Stimulated activated CD8-positive, alpha-beta memory T cell treated with anti-CD3 and anti-CD28 coated beads, Interleukin-4, amount 100 ng/mL, for 48 hours (primary cell): ENCODE data around the gene SPAAR.
A peak's percentile ranks its signal among the peaks of the same experiment; 100 is the strongest.
"Not testable (repeated sequence)": the region's sequence is repeated elsewhere in the genome, so short reads cannot be mapped to it uniquely, and the experiment has no call there.

Source experiments
- DNase-seq: peaks from one replicate; pipeline ENCODE4 v3.0.0-alpha.2; 2020

SPAAR gene

DNA sequence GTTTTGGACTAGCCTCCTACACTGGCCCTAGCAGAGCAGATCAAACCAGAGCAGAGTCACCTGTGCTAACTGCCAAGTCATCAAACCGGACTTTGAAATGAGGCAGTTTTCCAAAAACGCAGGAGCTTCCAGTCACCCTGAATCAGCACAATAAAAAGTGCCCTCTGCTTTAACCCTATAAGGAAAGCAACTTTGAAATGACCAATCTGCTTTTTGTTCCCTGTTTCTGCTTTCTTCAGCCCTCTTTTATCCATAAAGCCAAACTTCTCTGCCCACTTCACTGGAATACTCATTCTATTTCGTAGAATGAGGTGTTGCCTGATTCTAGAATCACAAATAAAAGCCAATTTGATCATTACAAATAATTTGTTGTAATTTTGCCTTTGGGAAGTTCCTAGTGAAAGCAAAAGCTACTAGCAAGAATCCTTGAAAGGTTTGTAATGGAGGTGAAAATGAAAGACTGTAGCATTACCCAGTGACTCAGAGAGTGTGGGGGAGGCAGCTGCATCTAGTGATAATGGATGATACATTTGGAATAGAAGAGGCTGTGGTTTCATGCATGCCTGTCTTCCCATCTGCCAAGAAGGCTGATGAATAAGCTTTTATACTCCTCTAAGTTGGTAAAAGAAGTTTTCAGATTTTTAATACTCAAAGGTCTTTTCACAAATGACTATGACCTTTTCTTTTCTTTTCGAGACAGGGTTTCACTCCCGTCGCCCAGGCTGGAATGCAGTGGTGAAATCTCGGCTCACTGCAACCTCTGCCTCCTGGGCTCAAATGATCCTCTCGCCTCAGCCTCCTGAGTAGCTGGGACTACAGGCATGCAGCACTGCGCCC, 14.9 kb downstream of the SPAAR start:
- DNase-seq, result peak; percentile 53

GRCh38 chr9:35928591-35929452, 19.5 kb downstream of the SPAAR start:
- DNase-seq, result no peak

GRCh38 chr9:35929453-35929718, 20.1 kb downstream of the SPAAR start:
- no peak for DNase-seq

DNA sequence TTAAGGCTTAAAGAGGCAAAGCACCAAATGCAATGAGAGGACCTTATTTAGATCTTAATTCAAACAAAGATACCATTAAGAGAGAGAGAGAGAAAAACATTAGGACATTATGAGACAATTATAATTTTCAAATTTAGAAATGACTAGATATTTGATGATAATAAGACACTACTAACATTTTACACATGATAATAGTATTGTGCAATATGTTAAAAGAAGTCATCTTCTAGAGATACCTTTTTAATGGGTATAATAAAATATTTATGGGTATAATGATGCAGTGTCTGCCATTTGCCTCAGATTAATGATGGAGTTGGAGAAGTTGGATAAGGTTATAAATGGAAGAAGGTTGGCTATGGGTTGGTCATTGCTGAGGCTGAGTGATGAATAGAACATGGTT, 21.2 kb downstream of the SPAAR start:
- DNase-seq, result no peak

DNA sequence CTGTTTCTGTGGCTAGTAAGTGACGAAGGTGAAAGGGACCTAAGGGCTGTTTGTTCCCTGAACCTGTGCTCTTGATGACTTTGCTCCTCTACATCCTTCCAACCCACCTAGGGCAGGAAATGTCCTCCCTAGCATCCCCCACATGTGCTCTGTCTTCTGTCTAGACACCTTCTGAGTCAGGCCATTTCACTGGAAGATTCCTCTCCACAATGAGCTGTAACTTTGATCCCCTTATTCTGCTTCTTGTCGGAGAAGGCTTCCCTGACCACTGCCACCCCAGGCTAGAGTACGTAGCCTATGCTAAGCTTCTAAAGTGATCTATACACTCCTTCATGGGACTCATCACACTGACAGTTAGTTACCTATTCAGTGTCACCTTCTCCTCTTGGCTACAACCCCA, 21.7 kb downstream of the SPAAR start:
- DNase-seq, result no peak

DNA sequence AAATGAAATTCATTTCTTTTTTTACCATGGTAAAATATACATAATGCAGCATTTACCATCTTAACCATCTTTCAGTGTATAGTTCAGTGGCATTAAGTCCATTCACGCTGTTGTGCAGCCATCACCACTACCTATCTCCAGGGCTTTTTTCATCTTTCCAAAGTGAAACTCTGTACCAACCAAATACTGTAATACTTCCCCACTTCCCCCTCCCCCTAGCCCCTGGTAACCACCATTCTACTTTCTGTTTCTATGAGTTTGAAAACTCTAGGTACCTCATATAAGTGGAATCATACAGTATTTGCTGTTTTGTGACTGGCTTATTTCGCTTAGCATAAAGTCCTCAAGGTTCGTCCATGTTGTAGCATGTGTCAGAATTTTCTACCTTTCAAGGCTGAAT, 23.4 kb downstream of the SPAAR start:
- no peak for DNase-seq

- no peak for DNase-seq
Observed at GRCh38 chr9:35933550-35934067, 24.3 kb downstream of the SPAAR start.

DNA sequence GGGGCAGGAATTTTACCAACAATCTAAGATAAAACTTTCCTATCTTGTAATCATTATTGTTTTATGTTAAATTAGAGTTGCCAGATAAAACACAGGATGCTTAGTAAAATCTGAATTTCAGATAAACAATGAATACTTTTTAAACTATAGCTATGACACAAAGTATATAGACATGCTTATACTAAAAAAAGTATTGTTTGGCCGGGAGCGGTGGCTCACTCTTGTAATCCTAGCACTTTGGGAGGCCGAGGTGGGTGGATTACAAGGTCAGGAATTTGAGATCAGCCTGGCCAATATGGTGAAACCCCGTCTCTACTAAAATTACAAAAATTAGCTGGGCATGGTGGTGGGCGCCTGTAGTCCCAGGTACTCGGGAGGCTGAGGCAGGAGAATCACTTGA, 24.8 kb downstream of the SPAAR start:
- DNase-seq, result not testable (repeated sequence)

- DNase-seq, result no peak
Observed at GRCh38 chr9:35935261-35935660, 26.0 kb downstream of the SPAAR start.

DNA sequence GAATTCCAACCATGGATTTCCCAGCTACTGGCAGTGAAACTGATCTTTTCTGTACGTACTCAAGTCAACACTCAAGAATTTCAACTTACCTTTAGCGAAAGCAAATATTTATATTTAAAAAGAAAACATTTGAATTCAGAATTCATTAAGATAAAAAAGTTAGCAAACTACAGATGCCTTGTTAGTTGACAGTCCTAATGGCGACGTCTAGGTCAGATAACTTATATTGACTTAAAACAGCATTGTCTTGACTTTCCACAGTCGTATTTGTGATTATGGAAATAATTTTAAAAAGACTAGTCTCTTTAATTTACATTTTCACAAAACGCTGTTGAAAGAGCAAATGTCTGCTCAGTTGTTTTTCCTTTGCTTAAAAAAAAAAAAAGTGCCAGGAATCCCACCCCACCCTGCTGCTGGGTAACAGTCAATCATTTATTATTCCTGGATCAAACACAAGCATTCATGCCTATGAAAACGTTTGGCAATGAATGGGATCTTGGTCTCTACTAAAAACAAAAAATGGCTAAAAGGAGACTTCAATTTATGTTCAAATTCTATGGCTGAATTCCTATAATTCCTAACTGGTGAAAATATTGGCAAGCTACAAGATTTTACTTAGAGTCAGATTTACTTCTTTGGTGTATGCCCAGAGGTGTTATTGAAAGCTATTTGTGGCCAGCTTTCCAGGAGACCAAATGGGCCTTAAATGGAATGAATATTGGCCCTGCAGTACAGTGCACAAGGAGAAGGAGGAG, 26.6 kb downstream of the SPAAR start:
- no peak for DNase-seq

GRCh38 chr9:35937227-35937626, 27.9 kb downstream of the SPAAR start:
- DNase-seq, result no peak

DNA sequence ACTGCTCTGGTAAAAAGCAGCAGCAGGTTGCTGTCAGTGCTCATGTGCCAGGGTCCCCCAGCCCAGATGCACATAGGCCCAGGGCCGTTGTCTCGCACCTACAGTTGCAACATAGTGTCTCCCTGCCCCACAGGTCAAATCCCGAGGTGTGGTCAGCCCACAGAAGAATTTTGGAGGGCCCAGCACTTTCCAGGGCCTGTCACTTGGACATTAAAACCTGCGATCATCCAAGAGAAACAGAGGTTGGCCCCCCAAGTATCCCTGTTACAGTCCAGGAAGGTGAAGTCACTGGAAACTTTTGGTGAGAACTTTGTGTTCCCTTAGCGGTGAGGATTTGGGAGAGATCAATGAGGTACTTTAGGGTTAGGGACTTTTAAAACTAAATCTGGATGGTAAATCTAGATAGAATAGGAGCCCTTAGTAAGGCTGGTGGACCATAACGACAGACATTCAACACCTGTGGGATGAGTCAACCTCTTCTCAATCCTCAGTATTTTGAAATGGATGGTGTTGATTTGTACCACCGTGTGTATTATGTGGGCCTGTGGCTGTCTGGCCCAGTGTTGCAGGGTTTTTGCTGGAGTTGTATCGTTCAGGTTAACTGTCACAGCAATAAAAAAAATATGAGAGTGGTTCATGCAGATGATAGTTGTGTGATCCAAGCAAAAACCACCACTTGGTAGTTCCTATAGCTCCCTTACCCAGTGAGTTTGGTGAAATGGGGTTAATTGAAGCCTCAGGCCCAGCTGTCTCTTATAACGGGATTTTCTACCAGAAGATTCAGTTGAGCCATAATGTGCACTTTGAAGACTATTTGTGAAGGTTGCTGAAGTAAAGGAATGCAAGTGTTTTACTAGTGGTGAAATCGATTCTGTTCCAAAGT, 29.4 kb downstream of the SPAAR start:
- no peak for DNase-seq

- no peak for DNase-seq
Observed at GRCh38 chr9:35939679-35940250, 30.5 kb downstream of the SPAAR start.

DNA sequence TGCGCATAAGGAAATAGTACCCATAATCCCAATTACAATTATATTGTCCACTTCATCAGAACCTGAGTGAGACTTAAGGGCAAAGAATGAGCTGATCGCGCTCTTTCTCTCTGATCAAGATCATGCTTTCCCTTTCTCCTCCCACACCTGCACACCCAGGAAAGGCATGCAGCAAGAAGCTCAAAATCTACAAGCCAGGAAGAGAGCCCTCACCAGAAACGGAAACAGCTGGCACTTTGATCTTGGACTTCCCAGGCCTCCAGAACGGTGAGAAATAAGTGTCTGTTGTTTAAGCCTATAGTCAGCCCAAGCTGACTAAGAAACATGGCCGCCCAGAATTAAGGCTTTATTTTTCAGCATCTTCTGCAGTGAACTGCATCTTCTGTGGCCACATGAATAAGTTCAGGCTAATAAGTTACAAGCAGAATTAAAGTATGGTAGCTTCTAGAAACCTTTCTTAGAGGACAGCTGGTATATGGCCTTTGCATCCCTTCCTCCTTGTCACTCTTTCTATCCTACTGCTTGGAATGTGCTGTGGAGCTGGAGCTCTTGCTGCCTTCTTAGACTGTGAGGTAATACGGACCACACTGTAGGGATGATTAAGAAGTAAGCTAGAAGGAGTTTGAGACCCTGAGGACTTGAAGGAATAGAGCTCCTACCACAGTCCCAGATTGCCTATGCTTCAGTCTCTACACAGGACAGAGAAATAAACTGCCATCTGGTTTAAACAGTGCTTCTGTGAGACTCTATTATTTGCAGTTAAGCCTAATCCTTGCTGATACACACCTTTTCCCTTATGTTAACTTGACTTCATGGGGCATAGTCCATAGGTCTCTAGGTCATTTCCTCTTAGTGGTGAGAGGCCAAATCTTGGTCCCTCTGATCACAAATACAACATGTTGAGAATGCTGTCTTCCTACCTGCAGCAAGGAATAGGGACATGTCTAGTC, 31.4 kb downstream of the SPAAR start:
- no peak for DNase-seq

DNA sequence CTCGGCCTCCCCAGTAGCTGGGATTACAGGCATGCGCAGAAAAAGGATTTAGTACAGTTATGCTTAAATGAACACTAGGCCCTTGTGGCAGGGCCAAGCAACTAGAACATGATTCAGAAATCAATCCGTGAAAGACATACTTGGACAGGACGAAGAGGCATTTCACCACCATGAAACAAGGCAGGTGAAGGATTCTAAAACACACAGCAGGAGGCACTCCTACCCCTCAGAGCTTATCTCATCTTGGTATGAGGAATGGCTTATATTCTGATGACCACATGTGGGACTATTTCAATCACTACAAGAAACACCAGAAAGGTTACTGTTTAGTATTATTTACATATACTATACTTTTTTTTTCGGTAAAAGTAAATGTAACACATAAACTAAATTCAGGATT, 33.0 kb downstream of the SPAAR start:
- no peak for DNase-seq

DNA sequence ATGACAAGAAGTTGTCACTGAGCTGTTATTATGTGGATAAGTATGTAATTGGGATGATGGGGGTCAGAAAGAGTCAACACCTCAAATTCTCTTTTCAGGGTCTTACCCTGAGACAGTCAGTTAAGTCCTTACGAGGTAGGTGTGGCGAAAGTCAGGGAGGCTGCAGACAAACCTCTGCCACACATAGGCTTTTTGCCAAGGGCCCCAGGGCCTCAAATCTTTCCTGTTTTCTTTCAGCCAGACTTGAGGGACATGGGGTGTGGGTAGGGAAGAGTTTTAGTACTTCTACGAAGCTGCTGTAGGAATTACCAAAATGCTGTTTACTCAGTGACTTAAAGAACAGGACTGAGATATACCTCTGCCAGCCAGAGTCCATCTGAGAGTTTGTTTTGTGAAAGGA, 34.9 kb downstream of the SPAAR start:
- no peak for DNase-seq

- no peak for DNase-seq
Observed at GRCh38 chr9:35944841-35945240, 35.6 kb downstream of the SPAAR start.

- peak; percentile 82 for DNase-seq
Observed at GRCh38 chr9:35945341-35946018, 36.2 kb downstream of the SPAAR start.

GRCh38 chr9:35948451-35948850, 39.2 kb downstream of the SPAAR start:
- DNase-seq, result no peak

DNA sequence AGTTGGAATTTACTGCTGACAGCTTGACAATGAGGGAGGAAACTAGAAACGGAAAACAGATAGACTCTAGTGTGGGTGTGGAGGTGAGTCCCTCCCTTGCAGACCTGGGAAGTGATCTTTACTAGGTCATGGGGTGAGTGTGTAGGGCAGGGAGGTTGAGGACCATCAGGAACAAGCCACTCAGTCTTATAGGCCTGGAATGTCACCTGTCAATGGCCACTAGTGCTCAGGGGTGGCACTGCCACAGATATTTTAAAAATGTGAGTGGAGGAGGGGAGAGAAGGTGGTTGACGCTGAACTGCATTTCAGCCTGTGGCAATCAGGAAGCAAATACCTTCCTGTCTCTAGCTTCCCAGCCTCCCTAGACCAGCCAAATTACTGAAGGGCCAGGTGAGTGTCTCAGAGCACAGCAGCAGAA, 39.6 kb downstream of the SPAAR start:
- DNase-seq, result no peak
